Activated CD4-positive, alpha-beta memory T cell treated with anti-CD3 and anti-CD28 coated beads for 36 hours (primary cell): ENCODE data around the gene ASTE1. TPM values are rescaled to one million over a fixed set of nuclear protein-coding genes. Genes with fewer than 3 reads are reported as not detected.

Experiments
- CTCF ChIA-PET: fragments of 350-600 bp; sonication (Branson Sonifier 250); formaldehyde crosslinking; loops from one replicate; lab custom pipeline; 2021; ENCODE audit warnings: antibody characterized with exemption, inconsistent platforms; lab: Charles Lee
- POLR2A ChIA-PET: fragments of 350-600 bp; sonication (Branson Sonifier 250); formaldehyde crosslinking; loops from one replicate; lab custom pipeline; 2021; ENCODE audit warnings: antibody characterized with exemption; lab: Charles Lee
- DNase-seq: peaks from one replicate; pipeline ENCODE4 v3.0.0-alpha.2; 2020
- H3K27ac Mint-ChIP-seq: one replicate; pipeline ENCODE4 v1.8.0; 2021; ENCODE audit warnings: mixed read lengths
- H3K27me3 Mint-ChIP-seq: one replicate; pipeline ENCODE4 v1.8.0; 2021; ENCODE audit warnings: mixed read lengths
- H3K36me3 Mint-ChIP-seq: one replicate; pipeline ENCODE4 v1.8.0; 2021; ENCODE audit warnings: mixed read lengths
- H3K4me1 Mint-ChIP-seq: one replicate; pipeline ENCODE4 v1.8.0; 2021; ENCODE audit warnings: low read depth, mixed read lengths
- H3K4me3 Mint-ChIP-seq: one replicate; pipeline ENCODE4 v1.8.0; 2021; ENCODE audit warnings: mild to moderate bottlenecking, mixed read lengths
- H3K9me3 Mint-ChIP-seq: one replicate; pipeline ENCODE4 v1.8.0; 2021; ENCODE audit warnings: mixed read lengths
- intact Hi-C: fragments of 100-400 bp; cut with micrococcal nuclease; formaldehyde crosslinking; loops from one replicate; pipeline ENCODE4 v1.15.1; 2023
- total RNA-seq, 2 experiments: library from RNA; stranded (reverse); gene quantifications; one replicate each; pipeline ENCODE4 v1.2.3, GENCODE V29; 2021

ASTE1 gene
- total RNA-seq, 2 experiments from 2014 or later, result 7.8 to 10.1 TPM

DNA sequence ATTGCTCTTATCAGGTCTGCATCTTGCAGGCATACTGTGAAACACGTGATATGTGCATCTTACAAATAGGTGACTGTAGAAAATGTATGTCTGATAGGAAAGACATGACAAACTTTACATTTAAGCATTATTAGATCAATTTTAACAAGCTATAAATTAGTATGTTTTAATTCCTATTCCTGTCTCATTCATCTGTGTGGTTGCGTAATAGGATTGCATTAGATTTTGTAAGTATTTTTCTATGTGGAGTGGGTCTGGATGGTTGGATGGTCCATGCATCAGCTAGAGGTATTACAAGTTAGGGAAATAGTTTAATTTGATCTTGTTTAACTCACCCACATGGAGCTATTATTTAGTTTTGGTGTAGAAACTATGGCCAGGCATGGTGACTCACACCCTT is 18.8 kb downstream of the ASTE1 start:
- DNase-seq, result no peak
- Mint-ChIP-seq H3K36me3 (peaks cover 29% of the 10 kb centered on the region), H3K27ac (no peak overlapping the region), H3K9me3 (no peaks in the 10 kb centered on the region), H3K4me1 (peaks cover 8% of the 10 kb centered on the region), H3K27me3 (no peaks in the 10 kb centered on the region), H3K4me3 (no peak overlapping the region)
- CTCF ChIA-PET, result no interaction called here
- intact Hi-C loops, result no loop called here
- POLR2A ChIA-PET, result no interaction called here

GRCh38 chr3:131007256-131007655 is 19.4 kb downstream of the ASTE1 start:
- intact Hi-C loops, result no loop called here
- H3K4me3 Mint-ChIP-seq, result no peak overlapping the region
- CTCF ChIA-PET, result no interaction called here
- H3K9me3 Mint-ChIP-seq, result no peaks in the 10 kb centered on the region
- peaks cover 8% of the 10 kb centered on the region for H3K4me1 Mint-ChIP-seq
- peaks cover 29% of the 10 kb centered on the region for H3K36me3 Mint-ChIP-seq
- no peaks in the 10 kb centered on the region for H3K27me3 Mint-ChIP-seq
- no peak overlapping the region for H3K27ac Mint-ChIP-seq
- POLR2A ChIA-PET, result no interaction called here
- DNase-seq, result no peak

- ChIA-PET POLR2A (no interaction called here), CTCF (interaction anchor here (0.7 to 1.3 kb wide), 2 partner anchors 10 to 28 kb away, joined by 3 read pairs; no protein-coding TSS in a partner anchor)
- DNase-seq, result no peak
- H3K9me3 Mint-ChIP-seq, result no peaks in the 10 kb centered on the region
- no peak overlapping the region for H3K4me3 Mint-ChIP-seq
- peaks cover 26% of the 10 kb centered on the region for H3K36me3 Mint-ChIP-seq
- peaks cover 8% of the 10 kb centered on the region for H3K4me1 Mint-ChIP-seq
- intact Hi-C loops, result no loop called here
- no peak overlapping the region for H3K27ac Mint-ChIP-seq
- H3K27me3 Mint-ChIP-seq, result no peaks in the 10 kb centered on the region
Measured at GRCh38 chr3:131004603-131005002, 22.0 kb downstream of the ASTE1 start.

- DNase-seq, result no peak
- intact Hi-C loops, result no loop called here
- no peaks in the 10 kb centered on the region for H3K4me1 Mint-ChIP-seq
- peaks cover 27% of the 10 kb centered on the region for H3K36me3 Mint-ChIP-seq
- H3K27ac Mint-ChIP-seq, result no peak overlapping the region
- H3K9me3 Mint-ChIP-seq, result no peaks in the 10 kb centered on the region
- ChIA-PET POLR2A (no interaction called here), CTCF (no interaction called here)
- H3K4me3 Mint-ChIP-seq, result no peak overlapping the region
- H3K27me3 Mint-ChIP-seq, result no peaks in the 10 kb centered on the region
Measured at GRCh38 chr3:131001071-131001470, 25.6 kb downstream of the ASTE1 start.

DNA sequence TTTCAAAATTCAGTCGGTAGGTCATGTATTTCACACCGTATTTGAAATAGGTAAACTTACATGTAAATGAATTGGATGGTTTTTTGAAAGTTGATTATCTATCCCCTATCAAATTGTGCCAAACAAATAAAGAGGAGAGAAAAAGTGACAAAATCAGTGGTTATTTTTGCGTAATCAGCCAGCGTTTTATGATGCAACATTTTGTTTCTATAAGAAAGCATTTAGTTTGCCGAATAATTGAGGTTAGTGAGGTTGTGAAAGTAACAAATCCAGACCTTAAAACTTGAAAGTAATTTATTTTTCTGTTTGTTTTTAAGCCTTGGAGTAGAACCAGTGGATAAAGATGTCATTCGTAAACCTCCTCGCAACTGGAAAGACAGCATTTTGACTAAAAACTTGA is 29.3 kb downstream of the ASTE1 start:
- intact Hi-C loops, result no loop called here
- Mint-ChIP-seq H3K9me3 (no peaks in the 10 kb centered on the region), H3K36me3 (peaks cover 18% of the 10 kb centered on the region), H3K27me3 (no peaks in the 10 kb centered on the region), H3K4me3 (no peak overlapping the region), H3K4me1 (no peaks in the 10 kb centered on the region), H3K27ac (no peak overlapping the region)
- DNase-seq, result no peak
- ChIA-PET POLR2A (no interaction called here), CTCF (no interaction called here)

DNA sequence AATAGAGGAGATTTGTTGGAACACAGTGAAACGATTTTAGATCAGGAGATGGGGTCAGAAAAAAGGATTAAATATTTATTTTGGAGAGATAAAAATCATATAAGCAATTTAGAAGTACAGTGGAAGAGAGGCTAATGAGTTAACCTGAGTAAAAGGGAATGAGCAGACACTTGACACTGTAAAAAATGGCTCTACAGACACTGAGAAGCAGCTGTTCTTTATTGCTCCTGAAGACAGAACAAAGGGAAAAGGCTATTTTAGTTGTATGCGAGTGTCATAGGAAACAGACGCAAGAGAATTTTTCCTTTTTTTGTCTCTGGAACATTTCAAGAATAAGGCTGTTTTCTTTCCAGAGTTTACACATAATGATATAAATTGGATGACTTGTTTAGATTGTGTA is 34.3 kb downstream of the ASTE1 start:
- peaks cover 15% of the 10 kb centered on the region for H3K36me3 Mint-ChIP-seq

GRCh38 chr3:130991126-130991525 is 35.5 kb downstream of the ASTE1 start:
- Mint-ChIP-seq H3K27me3 (no peaks in the 10 kb centered on the region), H3K36me3 (peaks cover 11% of the 10 kb centered on the region), H3K27ac (no peak overlapping the region), H3K4me1 (no peaks in the 10 kb centered on the region), H3K9me3 (no peaks in the 10 kb centered on the region), H3K4me3 (no peak overlapping the region)
- intact Hi-C loops, result no loop called here
- DNase-seq, result no peak
- ChIA-PET POLR2A (no interaction called here), CTCF (interaction anchor here (0.9 kb wide), 1 partner anchor 625 kb away, joined by 3 read pairs; no protein-coding TSS in a partner anchor)

More for the DNA sequence above, 34.3 kb downstream of the ASTE1 start:
- intact Hi-C loops, result no loop called here
- no peak for DNase-seq
- CTCF ChIA-PET, result no interaction called here
- POLR2A ChIA-PET, result no interaction called here
- no peaks in the 10 kb centered on the region for H3K4me1 Mint-ChIP-seq
- no peaks in the 10 kb centered on the region for H3K27me3 Mint-ChIP-seq
- H3K27ac Mint-ChIP-seq, result no peak overlapping the region
- H3K9me3 Mint-ChIP-seq, result no peaks in the 10 kb centered on the region
- no peak overlapping the region for H3K4me3 Mint-ChIP-seq

DNA sequence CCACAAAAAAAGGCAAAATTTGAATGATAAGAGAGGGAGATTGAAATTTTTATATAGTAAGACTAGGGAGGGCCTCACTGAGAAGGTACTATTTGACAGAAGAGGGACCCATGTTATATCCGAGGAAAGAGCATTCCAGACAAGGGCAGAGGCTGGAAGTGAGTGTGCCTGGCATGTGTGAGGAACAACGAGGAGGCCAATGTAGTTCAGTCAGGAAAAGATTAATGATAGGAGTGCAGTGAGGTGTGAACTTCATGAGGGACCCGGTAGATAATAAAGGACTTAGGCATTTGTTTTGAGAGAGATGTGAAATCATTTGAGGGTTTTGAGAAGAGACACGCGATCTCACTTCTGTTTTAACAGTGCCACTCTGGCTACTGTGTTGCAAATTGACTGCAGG is 36.3 kb downstream of the ASTE1 start:
- ChIA-PET CTCF (no interaction called here), POLR2A (no interaction called here)
- no peak for DNase-seq
- intact Hi-C loops, result no loop called here
- no peaks in the 10 kb centered on the region for H3K27me3 Mint-ChIP-seq
- H3K4me1 Mint-ChIP-seq, result no peaks in the 10 kb centered on the region
- peaks cover 14% of the 10 kb centered on the region for H3K36me3 Mint-ChIP-seq
- no peak overlapping the region for H3K27ac Mint-ChIP-seq
- H3K4me3 Mint-ChIP-seq, result no peak overlapping the region
- H3K9me3 Mint-ChIP-seq, result no peaks in the 10 kb centered on the region

GRCh38 chr3:130981469-130981868 is 45.2 kb downstream of the ASTE1 start:
- DNase-seq, result no peak
- no peak overlapping the region for H3K27ac Mint-ChIP-seq
- no peaks in the 10 kb centered on the region for H3K4me1 Mint-ChIP-seq
- no peak overlapping the region for H3K4me3 Mint-ChIP-seq
- H3K9me3 Mint-ChIP-seq, result no peaks in the 10 kb centered on the region
- CTCF ChIA-PET, result no interaction called here
- intact Hi-C loops, result no loop called here
- no peaks in the 10 kb centered on the region for H3K27me3 Mint-ChIP-seq
- H3K36me3 Mint-ChIP-seq, result peaks cover 14% of the 10 kb centered on the region
- POLR2A ChIA-PET, result no interaction called here

DNA sequence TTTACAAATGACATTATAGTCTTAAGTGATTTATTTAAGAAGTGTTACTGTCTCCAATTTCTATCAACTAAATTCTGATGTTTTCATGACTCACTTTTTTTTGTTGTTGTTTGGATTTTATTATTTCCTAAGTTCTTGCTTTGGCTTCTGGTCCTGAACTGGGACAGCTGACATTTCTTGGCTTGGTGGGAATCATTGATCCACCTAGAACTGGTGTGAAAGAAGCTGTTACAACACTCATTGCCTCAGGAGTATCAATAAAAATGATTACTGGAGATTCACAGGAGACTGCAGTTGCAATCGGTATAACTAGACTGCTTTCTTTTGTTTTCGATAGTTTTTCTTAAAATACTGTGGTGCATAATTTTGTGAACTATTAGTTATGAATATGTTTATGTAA is 47.5 kb downstream of the ASTE1 start:
- no peak overlapping the region for H3K4me3 Mint-ChIP-seq
- ChIA-PET POLR2A (no interaction called here), CTCF (no interaction called here)
- no peak overlapping the region for H3K27ac Mint-ChIP-seq
- no peak for DNase-seq
- intact Hi-C loops, result no loop called here
- H3K9me3 Mint-ChIP-seq, result no peaks in the 10 kb centered on the region
- no peaks in the 10 kb centered on the region for H3K4me1 Mint-ChIP-seq
- H3K27me3 Mint-ChIP-seq, result no peaks in the 10 kb centered on the region
- H3K36me3 Mint-ChIP-seq, result peaks cover 18% of the 10 kb centered on the region

- Mint-ChIP-seq H3K9me3 (no peaks in the 10 kb centered on the region), H3K27me3 (no peaks in the 10 kb centered on the region), H3K4me3 (no peak overlapping the region), H3K4me1 (no peaks in the 10 kb centered on the region), H3K27ac (no peak overlapping the region), H3K36me3 (peaks cover 21% of the 10 kb centered on the region)
- intact Hi-C loops, result no loop called here
- ChIA-PET CTCF (no interaction called here), POLR2A (no interaction called here)
- no peak for DNase-seq
Measured at GRCh38 chr3:130976706-130977105, 49.9 kb downstream of the ASTE1 start.

GRCh38 chr3:130975251-130975650 is 51.4 kb downstream of the ASTE1 start:
- Mint-ChIP-seq H3K4me3 (no peak overlapping the region), H3K27me3 (no peaks in the 10 kb centered on the region), H3K4me1 (peaks cover 8% of the 10 kb centered on the region), H3K27ac (no peak overlapping the region), H3K9me3 (no peaks in the 10 kb centered on the region), H3K36me3 (peaks cover 32% of the 10 kb centered on the region)
- no peak for DNase-seq
- intact Hi-C loops, result no loop called here
- ChIA-PET POLR2A (no interaction called here), CTCF (no interaction called here)

- H3K4me3 Mint-ChIP-seq, result no peak overlapping the region
- intact Hi-C loops, result no loop called here
- no peaks in the 10 kb centered on the region for H3K27me3 Mint-ChIP-seq
- ChIA-PET CTCF (no interaction called here), POLR2A (no interaction called here)
- no peak overlapping the region for H3K27ac Mint-ChIP-seq
- H3K4me1 Mint-ChIP-seq, result peaks cover 8% of the 10 kb centered on the region
- peaks cover 33% of the 10 kb centered on the region for H3K36me3 Mint-ChIP-seq
- H3K9me3 Mint-ChIP-seq, result no peaks in the 10 kb centered on the region
- no peak for DNase-seq
Measured at GRCh38 chr3:130974201-130974600, 52.4 kb downstream of the ASTE1 start.
